H1 (cell line): ENCODE results near the gene ZBTB24. TPM values are rescaled to one million over a fixed set of nuclear protein-coding genes. Genes with fewer than 3 reads are reported as not detected.

ENCODE experiments used
- CTCF ChIA-PET: fragments of 300-600 bp; sonication (Branson Sonifier 250); formaldehyde crosslinking; loops from one replicate; lab custom pipeline; 2021; ENCODE audit not compliant: partially characterized antibody; lab: Charles Lee
- POLR2A ChIA-PET: fragments of 300-600 bp; sonication (Branson Sonifier 250); formaldehyde crosslinking; loops from one replicate; lab custom pipeline; 2021; ENCODE audit warnings: inconsistent platforms; ENCODE audit not compliant: partially characterized antibody; lab: Charles Lee
- DNase-seq, 2 experiments: peaks; one replicate each; pipeline versions ENCODE4 v3.0.0 to v3.0.0-alpha.2; 2010 to 2022; ENCODE audit warnings: low spot score in 2 of 2, low read depth in 1 of 2, mixed read lengths in 1 of 2
- FAIRE-seq: peaks from 2 replicates; lab custom pipeline; 2011; peaks lifted over from hg19 to GRCh38; lab: Jason Lieb, UNC
- H2AFZ ChIP-seq: 2 replicates; pipeline ENCODE4 v1.8.1; 2012; ENCODE audit warnings: low read length, inconsistent platforms
- H2AK5ac ChIP-seq: 2 replicates; pipeline ENCODE4 v1.6.1; 2013; ENCODE audit warnings: low read depth, low read length
- H2BK120ac ChIP-seq: replicated peaks from 2 replicates; pipeline ENCODE3; 2013; ENCODE audit warnings: low read depth, low read length, inconsistent platforms
- H2BK12ac ChIP-seq: 2 replicates; pipeline ENCODE4 v1.6.1; 2013; ENCODE audit warnings: low read depth, low read length
- H2BK15ac ChIP-seq: 2 replicates; pipeline ENCODE4 v1.6.1; 2013; ENCODE audit warnings: low read length
- H2BK20ac ChIP-seq: 2 replicates; pipeline ENCODE4 v1.6.1; 2013; ENCODE audit warnings: low read length
- H2BK5ac ChIP-seq: 2 replicates; pipeline ENCODE4 v1.6.1; 2013; ENCODE audit warnings: low read depth, low read length
- H3K14ac ChIP-seq: 2 replicates; pipeline ENCODE4 v1.6.1; 2013; ENCODE audit warnings: inconsistent platforms; ENCODE audit not compliant: insufficient read length
- H3K18ac ChIP-seq: 2 replicates; pipeline ENCODE4 v1.6.1; 2013; ENCODE audit warnings: low read length; ENCODE audit errors: extremely low read depth
- H3K23ac ChIP-seq: 2 replicates; pipeline ENCODE4 v1.6.1; 2013; ENCODE audit warnings: inconsistent platforms; ENCODE audit not compliant: insufficient read length
- H3K23me2 ChIP-seq: 2 replicates; pipeline ENCODE4 v1.6.1; 2013; ENCODE audit warnings: low read depth, low read length
- H3K27ac ChIP-seq: 2 replicates; pipeline ENCODE4 v1.6.1; 2011; ENCODE audit warnings: low read depth, low read length, inconsistent platforms
- H3K27me3 ChIP-seq, 4 experiments: replicated peaks in 1 of 4; 1 replicate in 1 of 4; 2 replicates in 3 of 4; pipeline versions ENCODE4 v1.6.1 to v1.8.1; 2011 to 2013; ENCODE audit warnings: low read length in 3 of 4, mild to moderate bottlenecking in 3 of 4, inconsistent platforms in 2 of 4, mixed read lengths in 2 of 4, moderate library complexity in 1 of 4; ENCODE audit not compliant: control insufficient read depth in 3 of 4, insufficient read depth in 3 of 4; ENCODE audit errors: extremely low read depth in 1 of 4
- H3K36me3 ChIP-seq, 4 experiments: 2 replicates each; pipeline versions ENCODE4 v1.6.1 to v1.8.1; 2011 to 2013; ENCODE audit warnings: mild to moderate bottlenecking in 4 of 4, low read length in 3 of 4, moderate library complexity in 2 of 4, control low read depth in 1 of 4, inconsistent platforms in 1 of 4; ENCODE audit not compliant: insufficient read depth in 4 of 4, control insufficient read depth in 2 of 4
- H3K4ac ChIP-seq: replicated peaks from 2 replicates; pipeline ENCODE3; 2013; ENCODE audit warnings: low read length, low read depth, mixed read lengths, inconsistent platforms; ENCODE audit not compliant: insufficient read length
- H3K4me1 ChIP-seq, 4 experiments: replicated peaks in 1 of 4; 1 replicate in 1 of 4; 2 replicates in 3 of 4; pipeline versions ENCODE4 v1.6.1 to v1.8.1; 2011 to 2013; ENCODE audit warnings: low read length in 3 of 4, inconsistent platforms in 2 of 4, mixed read lengths in 1 of 4; ENCODE audit not compliant: insufficient read depth in 4 of 4, control insufficient read depth in 3 of 4
- H3K4me2 ChIP-seq, 2 experiments: 2 replicates each; pipeline versions ENCODE4 v1.6.1 to v1.8.1; 2011 to 2013; ENCODE audit warnings: low read depth in 2 of 2, low read length in 2 of 2, control low read depth in 1 of 2, inconsistent platforms in 1 of 2, mild to moderate bottlenecking in 1 of 2; ENCODE audit not compliant: insufficient read depth in 1 of 2
- H3K4me3 ChIP-seq, 4 experiments: fragments of 200-600, 300-600 bp in 1 of 4; sonication (generic), shearing (Covaris generic), sonication (Bioruptor Twin) in 1 of 4; 2 replicates each; pipeline versions ENCODE4 v1.5.1 to v1.8.1; 2011 to 2016; ENCODE audit warnings: low read length in 4 of 4, low read depth in 3 of 4, control low read depth in 2 of 4, inconsistent platforms in 2 of 4, mild to moderate bottlenecking in 2 of 4, mixed read lengths in 1 of 4, moderate library complexity in 1 of 4; ENCODE audit not compliant: insufficient read depth in 2 of 4; ENCODE audit errors: extremely low read depth in 1 of 4
- H3K56ac ChIP-seq: replicated peaks from 2 replicates; pipeline ENCODE3; 2013; ENCODE audit warnings: low read depth, mild to moderate bottlenecking, mixed read lengths, low read length, inconsistent platforms; ENCODE audit not compliant: insufficient read length
- H3K79me1 ChIP-seq: 2 replicates; pipeline ENCODE4 v1.6.1; 2013; ENCODE audit warnings: low read depth, low read length, control low read depth
- H3K79me2 ChIP-seq, 2 experiments: 2 replicates each; pipeline versions ENCODE4 v1.6.1 to v1.8.1; 2012 to 2013; ENCODE audit warnings: low read length in 2 of 2, mild to moderate bottlenecking in 2 of 2, inconsistent platforms in 1 of 2; ENCODE audit not compliant: insufficient read depth in 2 of 2, control insufficient read depth in 1 of 2
- H3K9ac ChIP-seq, 4 experiments: replicated peaks in 1 of 4; 1 replicate in 1 of 4; 2 replicates in 3 of 4; pipeline versions ENCODE4 v1.6.1 to v1.8.1; 2011 to 2013; ENCODE audit warnings: low read depth in 3 of 4, low read length in 3 of 4, control low read depth in 2 of 4, mild to moderate bottlenecking in 2 of 4, moderate library complexity in 2 of 4, inconsistent platforms in 1 of 4; ENCODE audit errors: extremely low read depth in 1 of 4
- H3K9me3 ChIP-seq, 2 experiments: 2 replicates each; pipeline versions ENCODE4 v1.6.1 to v1.8.1; 2012 to 2013; ENCODE audit warnings: mild to moderate bottlenecking in 2 of 2, moderate library complexity in 2 of 2, control low read depth in 1 of 2, inconsistent platforms in 1 of 2, low read depth in 1 of 2, low read length in 1 of 2, mixed read lengths in 1 of 2; ENCODE audit not compliant: insufficient read depth in 2 of 2
- H4K20me1 ChIP-seq, 2 experiments: replicated peaks in 1 of 2; 2 replicates each; pipeline versions ENCODE3 to v1.8.1; 2011 to 2013; ENCODE audit warnings: inconsistent platforms in 2 of 2, low read length in 2 of 2, mild to moderate bottlenecking in 1 of 2; ENCODE audit not compliant: insufficient read depth in 2 of 2, control insufficient read depth in 1 of 2
- H4K5ac ChIP-seq: 2 replicates; pipeline ENCODE4 v1.6.1; 2013; ENCODE audit warnings: low read length, low read depth, mixed read lengths, inconsistent platforms; ENCODE audit not compliant: insufficient read length
- H4K8ac ChIP-seq: 2 replicates; pipeline ENCODE4 v1.8.0; 2013; ENCODE audit warnings: mild to moderate bottlenecking, moderate library complexity, low read length, inconsistent platforms; ENCODE audit not compliant: insufficient read depth; ENCODE audit errors: extremely low read depth
- H4K91ac ChIP-seq: replicated peaks from 2 replicates; pipeline ENCODE3; 2013; ENCODE audit warnings: low read length, mixed read lengths, inconsistent platforms; ENCODE audit not compliant: insufficient read length
- ASH2L ChIP-seq: fragments of 200-600, 300-600 bp; sonication (generic); IDR thresholded peaks from one replicate; pipeline ENCODE4 v1.7.1; 2017; ENCODE audit warnings: low read length
- BACH1 ChIP-seq: IDR thresholded peaks from 2 replicates; pipeline ENCODE4 v1.6.1; 2012; ENCODE audit warnings: low read length, improper control_type of control experiment
- BRCA1 ChIP-seq: IDR thresholded peaks from 2 replicates; pipeline ENCODE4 v1.6.1; 2012; ENCODE audit warnings: low read depth, low read length, improper control_type of control experiment
- CREB1 ChIP-seq: IDR thresholded peaks from 2 replicates; pipeline ENCODE4 v1.6.1; 2012; ENCODE audit warnings: inconsistent platforms
- FOSL1 ChIP-seq: IDR thresholded peaks from 2 replicates; pipeline ENCODE4 v1.6.1; 2011; ENCODE audit warnings: mild to moderate bottlenecking, low read depth, low read length, moderate library complexity; ENCODE audit not compliant: insufficient read depth
- JUN ChIP-seq: IDR thresholded peaks from 2 replicates; pipeline ENCODE4 v1.6.1; 2011; ENCODE audit warnings: low read depth, mild to moderate bottlenecking, improper control_type of control experiment, low read length
- KDM1A ChIP-seq: fragments of 200-600, 300-600 bp; sonication (generic); IDR thresholded peaks from 2 replicates; pipeline ENCODE4 v1.7.1; 2016; ENCODE audit warnings: mild to moderate bottlenecking, low read length, borderline replicate concordance
- KDM5A ChIP-seq: fragments of 200-600 bp; IDR thresholded peaks from 2 replicates; pipeline ENCODE4 v1.7.1; 2012; ENCODE audit warnings: mild to moderate bottlenecking, low read length, inconsistent platforms, mixed read lengths
- PHF8 ChIP-seq: fragments of 200-600 bp; sonication (generic); conservative IDR thresholded peaks from 2 replicates; pipeline ENCODE4 v1.7.1; 2012; ENCODE audit warnings: low read depth, mild to moderate bottlenecking, inconsistent platforms, low read length, moderate library complexity
- RFX5 ChIP-seq: IDR thresholded peaks from 2 replicates; pipeline ENCODE4 v1.6.1; 2011; ENCODE audit warnings: low read depth, low read length, improper control_type of control experiment, borderline replicate concordance
- SAP30 ChIP-seq: fragments of 300-600 bp; sonication (generic); IDR thresholded peaks from 2 replicates; pipeline ENCODE4 v1.7.1; 2012; ENCODE audit warnings: low read length, moderate library complexity, mild to moderate bottlenecking, inconsistent platforms; ENCODE audit not compliant: insufficient read depth, insufficient replicate concordance
- SIX5 ChIP-seq: IDR thresholded peaks from 2 replicates; pipeline ENCODE4 v1.6.1; 2011; ENCODE audit warnings: mild to moderate bottlenecking, low read depth, low read length
- SRF ChIP-seq: IDR thresholded peaks from 2 replicates; pipeline ENCODE4 v1.6.1; 2011; ENCODE audit warnings: mild to moderate bottlenecking, low read depth, low read length, moderate library complexity
- YY1 ChIP-seq: IDR thresholded peaks from 2 replicates; pipeline ENCODE4 v1.6.1; 2011; ENCODE audit warnings: low read depth, mild to moderate bottlenecking, low read length
- polyA plus RNA-seq, 7 experiments: library from polyadenylated mRNA; depleted of rRNA in 3 of 7; stranded (reverse) in 5 of 7; unstranded in 2 of 7; fragments of >200 nt in 5 of 7; fragments of 200-250 nt in 2 of 7; gene quantifications; 1 replicate in 5 of 7; 2 replicates in 1 of 7; 4 replicates in 1 of 7; pipeline versions ENCODE4 v1.2.1 to v1.2.3, GENCODE V29; 2011 to 2013; ENCODE audit warnings: missing spikeins in 2 of 7, mixed read lengths in 2 of 7
- total RNA-seq: library from RNA; stranded (reverse); fragmentation: NEBNext Ultra II Directional; extraction: Animal tissue kit (Norgen Biotek cat#: 25700); gene quantifications from 2 replicates; pipeline ENCODE4 v1.2.1, GENCODE V29; 2021

Gene ZBTB24
- total and polyA plus RNA-seq, 2 of the 8 experiments (the other 6 are each of a cell fraction or from before 2014, with no cell fraction given), result 7.5 to 21.0 TPM

GRCh38 chr6:109488001-109488400 lies 5.0 kb upstream of the ZBTB24 start:
- H2BK20ac ChIP-seq, result no peak overlapping the region
- no peak overlapping the region for H3K23ac ChIP-seq
- H3K4me3 ChIP-seq, result no peak overlapping the region
- H3K4ac ChIP-seq, result no peak overlapping the region
- no peaks in the 10 kb centered on the region for H3K9me3 ChIP-seq
- H3K9ac ChIP-seq, result no peak overlapping the region
- DNase-seq (no peak), FAIRE-seq (no peak)
- no peak overlapping the region for H2AK5ac ChIP-seq
- H2BK120ac ChIP-seq, result no peak overlapping the region
- ChIA-PET POLR2A (no interaction called here), CTCF (no interaction called here)
- H3K27me3 ChIP-seq, result no peaks in the 10 kb centered on the region
- H2BK12ac ChIP-seq, result no peak overlapping the region; the same call in 1 of the 2 replicates
- H3K79me1 ChIP-seq, result no peaks in the 10 kb centered on the region
- H4K8ac ChIP-seq, result no peak overlapping the region
- peaks cover 4% of the 10 kb centered on the region; the same call in 1 of the 2 replicates for H3K23me2 ChIP-seq
- H3K18ac ChIP-seq, result no peak overlapping the region
- no peak overlapping the region for H4K91ac ChIP-seq
- H3K56ac ChIP-seq, result no peak overlapping the region
- no peak overlapping the region for H3K14ac ChIP-seq
- no peaks in the 10 kb centered on the region for H3K36me3 ChIP-seq
- TF ChIP-seq SIX5 (no peak), RFX5 (no peak), BRCA1 (no peak), JUN (no peak), KDM5A (no peak), PHF8 (no peak), SRF (no peak), FOSL1 (no peak), KDM1A (no peak), YY1 (no peak), ASH2L (no peak), SAP30 (no peak), CREB1 (no peak), BACH1 (no peak)
- H3K27ac ChIP-seq, result no peak overlapping the region
- H3K79me2 ChIP-seq, result no peaks in the 10 kb centered on the region
- H2BK15ac ChIP-seq, result no peak overlapping the region
- H2BK5ac ChIP-seq, result no peak overlapping the region
- H4K20me1 ChIP-seq, result no peaks in the 10 kb centered on the region
- H2AFZ ChIP-seq, result no peak overlapping the region
- H4K5ac ChIP-seq, result no peak overlapping the region
- no peak overlapping the region for H3K4me2 ChIP-seq
- peaks cover 3 to 20% (median 16%) of the 10 kb centered on the region in 4 experiments; a peak in 6 of 7 replicates for H3K4me1 ChIP-seq
